Embryonic facial prominence (tissue), 1 donor: ENCODE data around the gene FIG4.
"Not testable (repeated sequence)": the region's sequence is repeated elsewhere in the genome, so short reads cannot be mapped to it uniquely, and the experiment has no call there.

Experiments
- DNase-seq: peaks from one replicate; pipeline ENCODE4 v3.0.0-alpha.2; 2016; ENCODE audit errors: extremely low spot score

The FIG4 gene

DNA sequence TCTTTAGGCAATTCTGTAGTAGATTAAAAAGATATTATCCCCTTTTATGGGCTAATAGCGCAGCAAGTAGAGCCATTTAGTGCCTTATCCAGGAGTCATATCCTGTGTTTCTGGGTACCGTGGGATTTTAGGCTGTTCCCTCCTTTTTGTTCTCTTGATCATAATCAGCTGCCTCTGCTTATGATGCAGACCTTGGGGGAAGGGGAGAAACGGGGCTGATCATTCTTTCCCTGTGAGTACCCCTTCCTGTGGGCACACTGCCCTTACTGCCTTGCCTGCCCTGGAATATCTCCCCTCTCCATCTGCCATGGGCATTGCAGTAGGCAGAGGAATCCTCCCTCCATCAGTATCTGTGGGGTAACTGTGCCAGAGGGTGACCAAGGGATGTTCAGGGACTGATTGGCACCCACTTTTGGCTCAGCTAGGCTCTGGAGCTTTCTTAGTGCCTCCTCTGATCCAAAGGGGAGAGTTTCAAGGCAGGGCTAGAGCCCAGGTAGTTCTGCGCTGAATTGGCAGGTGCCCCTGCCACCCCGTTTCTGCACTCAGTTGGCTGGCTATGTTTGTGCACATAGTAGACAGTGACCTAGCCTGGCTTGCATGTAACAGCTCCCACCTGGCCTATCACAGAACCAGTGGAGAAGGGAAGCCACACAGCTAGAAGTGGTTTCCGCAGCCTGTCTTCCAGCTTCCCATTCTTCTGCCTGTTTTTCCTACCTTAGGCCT is 103.3 kb downstream of the FIG4 start:
- DNase-seq: no peak

DNA sequence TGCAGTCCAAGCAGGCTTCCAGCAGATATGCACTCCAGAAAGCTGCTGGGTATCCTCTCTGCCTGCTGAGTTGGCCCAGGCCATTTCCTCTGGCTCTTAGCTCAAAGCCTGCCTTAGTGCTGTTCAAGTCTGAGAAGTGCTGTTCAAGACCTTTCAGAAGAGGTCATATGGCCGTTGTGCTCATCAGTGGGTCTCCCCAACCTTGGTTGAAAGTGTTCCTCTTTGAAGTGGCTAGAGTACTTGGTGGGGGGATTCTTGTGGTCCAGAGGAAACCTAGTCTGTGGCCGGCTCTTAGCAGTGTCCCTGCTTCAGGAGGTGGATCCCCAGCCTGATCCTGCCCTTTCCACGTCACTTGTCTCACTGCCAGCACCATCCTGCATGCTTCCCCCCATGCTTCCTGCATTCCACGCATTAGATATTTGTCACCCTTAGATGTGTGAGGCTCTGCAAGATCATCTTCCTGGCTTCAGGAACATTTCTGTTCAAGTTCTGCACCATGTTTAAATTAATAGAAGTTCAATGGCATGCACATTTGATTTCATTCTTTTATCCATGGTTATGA is 105.0 kb downstream of the FIG4 start:
- no peak for DNase-seq

DNA sequence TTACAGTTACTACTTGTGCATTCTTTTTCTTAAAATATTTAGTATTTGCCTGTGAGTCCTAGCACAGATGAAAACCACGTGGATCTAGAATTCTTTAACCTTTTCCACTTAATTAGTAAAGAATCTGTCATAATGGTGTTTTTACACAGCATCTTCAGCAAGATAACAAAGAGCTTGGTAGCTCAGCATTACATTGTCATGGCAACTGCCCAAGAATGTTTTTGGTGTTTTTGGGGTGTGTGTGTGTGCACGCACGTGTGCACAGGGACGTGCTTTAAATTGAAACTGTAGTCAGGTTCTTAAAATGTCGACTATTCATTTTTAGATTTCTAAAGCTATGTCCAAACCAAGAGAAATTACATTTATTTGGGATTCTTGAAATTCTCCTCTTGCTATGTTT is 108.0 kb downstream of the FIG4 start:
- no peak for DNase-seq

DNA sequence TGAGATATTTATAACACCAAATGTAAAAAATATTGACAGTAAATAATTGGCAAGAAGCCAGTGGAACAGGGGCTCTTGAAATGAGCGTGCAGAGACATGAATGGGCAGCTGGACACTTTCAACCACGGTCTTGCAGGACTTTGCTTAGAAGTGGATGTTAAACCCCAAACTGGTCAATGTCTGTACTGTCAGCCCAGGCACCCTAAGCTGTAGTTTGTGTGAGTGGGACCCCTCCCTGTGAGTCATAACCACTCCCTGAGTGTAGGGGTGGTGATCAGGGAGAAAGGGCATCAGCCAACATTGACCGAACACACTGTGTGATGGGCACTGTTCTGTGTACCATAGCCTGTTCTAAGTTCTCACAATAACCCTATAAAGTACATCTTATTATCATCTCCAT is 108.6 kb downstream of the FIG4 start:
- DNase-seq: no peak

DNA sequence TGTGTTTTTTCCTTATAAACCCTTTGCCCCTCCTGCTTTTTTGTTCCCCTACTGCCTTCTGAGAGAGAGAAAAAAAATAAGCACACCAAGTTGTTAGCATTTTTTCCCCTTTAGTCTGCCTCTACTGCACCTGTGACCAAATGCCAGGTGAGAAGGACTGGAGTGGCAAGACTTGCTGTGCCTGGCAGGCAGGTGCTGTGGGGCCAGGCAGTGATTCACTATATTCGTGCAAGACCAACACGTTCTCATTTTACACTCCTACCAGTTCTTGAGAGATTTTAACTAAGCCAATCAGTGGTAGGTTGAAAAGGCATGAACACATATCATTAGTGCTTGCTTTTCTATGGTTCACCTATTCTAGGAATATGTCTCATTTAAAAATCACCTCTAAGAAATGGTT is 109.7 kb downstream of the FIG4 start:
- no peak for DNase-seq

DNA sequence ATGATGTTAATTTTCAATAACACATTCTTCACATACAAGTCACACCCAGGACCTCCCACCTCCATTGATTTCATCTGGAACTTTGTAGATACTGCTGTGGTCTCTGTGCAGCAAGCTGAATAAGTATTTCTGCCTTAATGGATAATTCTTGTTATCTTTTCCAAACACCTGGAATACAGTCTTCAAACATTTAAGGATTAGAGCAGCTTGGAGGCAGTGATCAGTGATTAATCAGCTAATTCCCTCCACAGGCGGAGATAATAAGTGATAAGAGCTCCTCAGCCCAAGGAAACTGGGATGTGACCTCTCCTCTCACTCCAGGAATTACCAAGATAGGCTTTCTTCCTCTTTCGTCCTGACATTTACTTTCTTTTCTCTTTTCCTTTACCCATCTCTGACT is 110.7 kb downstream of the FIG4 start:
- no peak for DNase-seq

DNA sequence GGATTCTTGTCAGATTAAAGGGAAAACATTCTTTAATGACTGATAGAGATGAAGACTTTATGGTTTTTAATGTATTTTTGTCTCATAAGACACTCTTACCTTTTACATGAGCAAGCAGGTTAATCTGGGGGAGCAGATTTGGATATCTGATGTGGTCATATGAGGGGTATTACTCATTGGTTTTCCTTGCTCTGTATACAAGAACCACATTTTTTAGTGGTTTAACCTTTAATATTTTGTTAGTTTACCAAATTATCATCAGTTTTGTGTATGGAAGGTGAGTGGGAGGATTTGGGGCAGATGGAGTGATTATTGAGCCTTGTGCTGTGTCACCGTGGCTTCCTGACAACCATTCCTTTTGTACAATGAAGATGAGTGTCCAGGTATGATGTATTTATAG is 112.9 kb downstream of the FIG4 start:
- no peak for DNase-seq

DNA sequence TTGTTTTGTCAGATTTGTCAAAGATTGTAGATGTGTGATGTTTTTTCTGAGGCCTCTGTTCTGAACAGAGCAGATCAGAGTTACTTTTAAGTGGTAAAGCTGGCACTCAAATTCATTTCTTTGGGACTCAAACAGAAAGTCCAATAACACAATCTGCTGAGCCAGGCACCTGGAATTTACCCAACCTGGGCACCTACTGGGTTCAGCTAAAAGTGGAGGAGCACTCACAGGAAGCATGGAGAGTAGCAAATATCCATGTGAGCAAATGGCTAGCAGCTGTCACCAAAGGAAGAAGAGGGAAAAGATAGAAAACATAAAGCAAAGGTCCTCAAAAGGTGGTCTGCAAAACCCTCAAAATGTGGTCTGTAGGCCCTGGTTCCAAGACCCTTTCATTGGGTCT is 116.8 kb downstream of the FIG4 start:
- no peak for DNase-seq

DNA sequence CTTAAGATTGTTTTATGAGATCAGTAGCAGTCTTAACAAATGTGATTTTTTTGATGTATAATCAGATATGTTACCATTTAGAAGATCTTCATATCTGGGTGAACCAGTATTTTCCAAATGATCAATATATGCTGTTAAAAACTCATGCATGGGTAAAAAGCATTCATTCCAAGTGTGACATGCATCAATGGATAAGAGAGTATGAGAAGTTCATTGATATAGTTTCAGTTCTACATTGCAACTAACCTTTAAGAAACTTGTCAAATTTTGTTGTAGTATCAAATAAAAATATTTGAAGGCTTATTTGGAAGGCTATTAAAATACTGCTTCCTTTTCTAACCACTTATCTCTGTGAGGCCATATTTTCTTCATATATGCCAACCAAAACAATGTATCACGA is 117.7 kb downstream of the FIG4 start:
- DNase-seq: no peak

DNA sequence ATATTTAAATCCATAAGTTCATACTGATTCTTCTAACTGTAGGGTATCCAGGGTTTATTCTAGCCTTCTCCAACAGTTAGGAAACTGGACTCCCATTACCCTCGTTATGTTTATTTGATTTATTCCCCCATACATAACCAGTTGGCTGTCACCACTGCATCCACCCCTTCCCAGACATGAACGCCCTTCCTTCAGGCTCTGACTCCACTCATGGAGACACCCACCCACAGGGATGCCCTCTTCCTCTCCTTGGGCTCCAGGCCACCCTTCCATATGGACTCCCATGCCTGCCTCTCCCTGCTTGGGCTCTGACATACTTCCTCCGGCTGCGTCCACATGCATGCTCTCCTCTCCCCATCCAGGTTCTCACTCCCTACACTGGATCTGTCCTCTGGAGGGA is 124.0 kb downstream of the FIG4 start:
- no peak for DNase-seq

DNA sequence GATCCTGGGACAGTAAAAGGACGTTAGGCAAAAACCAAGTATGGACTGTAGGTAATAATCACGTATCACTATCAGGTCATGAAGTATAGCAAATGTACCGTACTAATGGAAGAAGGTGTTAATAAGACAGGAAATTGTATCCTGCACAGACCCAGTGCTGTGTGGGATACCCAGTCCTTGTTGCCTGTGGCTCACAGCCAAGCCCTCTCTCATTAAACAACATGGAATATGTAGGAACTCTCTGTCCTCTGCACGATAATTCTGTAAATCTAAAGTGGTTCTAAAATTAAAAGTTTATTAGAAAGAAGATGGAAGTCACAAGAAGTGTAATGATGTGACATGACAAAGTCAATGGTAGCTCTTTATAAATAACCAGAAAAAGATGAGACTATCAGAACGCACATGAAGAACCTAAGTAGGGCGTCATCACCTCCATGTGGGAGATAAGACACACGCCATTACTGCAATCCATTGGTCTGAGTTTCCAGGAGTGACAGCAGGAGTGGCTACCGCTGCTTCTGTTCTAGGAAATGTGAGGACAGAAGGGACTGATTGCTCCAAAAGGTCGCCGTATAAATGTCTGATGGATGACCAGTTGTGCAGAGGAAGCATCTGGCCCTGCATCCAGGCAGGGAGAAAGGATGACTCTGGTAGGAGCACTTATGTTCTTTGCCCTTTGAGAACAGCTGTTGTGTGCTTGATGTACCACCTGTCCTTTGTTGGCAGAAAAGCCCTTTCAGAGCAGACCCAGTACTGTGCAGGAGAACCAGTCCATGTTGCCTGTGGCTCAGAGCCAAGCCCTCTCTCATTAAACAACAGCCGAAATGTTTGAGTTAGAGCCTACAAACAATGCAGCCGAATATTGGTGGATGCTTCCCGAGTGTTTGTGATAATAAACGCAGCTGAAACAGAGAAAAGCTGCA is 125.6 kb downstream of the FIG4 start:
- no peak for DNase-seq

DNA sequence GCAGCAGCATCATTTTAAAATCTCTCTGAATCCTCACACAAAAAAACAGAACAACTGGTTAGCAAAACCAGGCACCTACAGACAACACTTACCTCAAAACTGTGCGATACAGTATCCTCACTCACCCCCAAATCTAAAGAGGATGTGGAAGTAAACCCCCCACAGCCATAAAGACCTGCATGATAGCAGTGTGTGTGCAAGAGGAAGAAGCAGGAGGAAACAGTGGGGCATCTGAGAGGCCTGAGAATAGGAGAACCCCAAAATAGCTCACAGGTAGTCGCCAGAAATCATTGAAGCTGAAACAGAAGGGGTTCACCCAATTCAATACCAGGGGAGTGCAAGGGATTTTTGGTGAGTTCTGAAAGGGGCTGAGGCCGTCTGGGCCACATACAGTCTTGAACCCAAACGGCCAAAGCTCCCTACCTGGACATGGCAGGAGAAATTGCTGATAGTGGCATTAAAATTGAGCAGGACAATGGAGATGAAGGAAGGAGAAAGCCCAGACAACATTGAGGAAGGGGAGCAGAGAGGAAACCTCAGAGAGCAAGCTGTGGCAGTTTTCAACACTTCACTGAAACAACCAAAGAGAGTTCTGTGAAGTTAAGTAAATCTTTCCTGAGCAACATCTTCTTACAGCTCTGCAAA is 129.7 kb downstream of the FIG4 start:
- DNase-seq: no peak

DNA sequence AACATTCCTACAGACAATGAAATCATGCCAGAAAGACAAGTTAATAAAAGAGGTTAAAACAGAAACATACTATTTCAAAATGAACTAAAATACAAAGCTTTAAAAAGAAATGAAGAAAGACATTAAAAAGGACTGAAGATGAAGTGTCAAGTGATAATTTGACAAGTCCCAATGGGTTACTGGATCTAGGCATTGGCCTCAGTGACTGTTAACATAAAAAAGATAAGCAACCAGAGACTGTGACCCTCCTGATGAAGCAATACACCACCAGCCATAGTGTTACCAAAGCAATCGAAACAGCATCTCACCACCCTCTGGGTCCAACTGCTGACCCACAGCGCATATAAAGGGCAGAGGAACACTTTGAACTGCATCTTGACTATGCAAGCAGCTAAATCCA is 130.3 kb downstream of the FIG4 start:
- no peak for DNase-seq

DNA sequence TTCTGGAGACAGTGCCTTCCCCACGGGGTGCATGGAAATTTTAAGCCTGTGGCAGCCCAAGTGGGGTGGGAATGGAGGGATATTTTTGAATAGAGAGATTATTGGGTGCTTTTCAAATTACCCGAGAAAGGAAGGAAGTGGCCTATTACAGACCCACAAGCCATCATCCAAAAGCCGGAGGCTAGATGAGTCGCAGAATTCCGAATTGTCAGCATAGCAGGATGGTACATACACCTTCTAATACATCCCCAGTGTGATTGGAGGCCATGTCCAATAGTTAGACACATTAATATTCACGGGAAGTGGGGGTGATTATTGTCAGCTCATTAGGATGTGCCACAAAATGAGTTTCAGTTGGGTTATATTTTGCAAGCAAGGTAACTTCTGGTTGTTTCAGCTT is 133.0 kb downstream of the FIG4 start:
- DNase-seq: no peak

DNA sequence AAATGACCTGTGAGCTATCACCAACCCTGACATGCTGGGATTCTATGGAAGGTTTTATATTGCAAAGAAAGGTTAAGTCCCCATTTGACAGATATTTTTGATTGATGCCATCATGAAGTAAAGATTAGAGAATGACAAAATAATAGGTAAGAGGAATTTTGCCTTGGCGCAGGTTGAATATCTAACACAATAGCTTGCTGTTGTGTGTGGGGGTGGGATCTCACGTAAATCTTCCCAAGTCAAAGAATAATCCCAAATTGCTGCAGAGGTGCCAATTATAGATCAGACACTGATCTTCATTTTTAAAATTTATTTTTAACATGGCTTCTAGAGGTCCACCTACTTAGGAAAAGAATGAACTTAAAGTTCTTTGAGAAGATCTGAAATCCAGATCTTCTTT is 135.5 kb downstream of the FIG4 start:
- DNase-seq: no peak

DNA sequence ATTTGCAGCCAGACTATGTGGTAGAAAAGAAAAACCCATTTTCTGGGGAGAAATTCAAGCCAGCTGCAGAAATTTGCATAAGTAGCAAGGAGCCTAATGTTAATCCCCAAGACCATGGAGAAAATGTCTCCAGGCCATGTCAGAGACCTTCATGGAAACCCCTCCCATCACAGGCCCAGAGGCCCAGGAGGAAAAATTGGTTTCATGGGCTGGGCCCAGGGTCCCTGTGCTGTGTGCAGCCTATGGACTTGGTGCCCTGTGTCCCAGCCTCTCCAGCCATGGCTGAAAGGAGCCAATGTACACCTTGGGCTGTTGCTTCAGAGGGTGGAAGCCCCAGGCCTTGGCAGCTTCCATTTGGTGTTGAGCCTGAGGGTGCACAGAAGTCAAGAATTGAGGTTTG is 140.3 kb downstream of the FIG4 start:
- not testable (repeated sequence) for DNase-seq

DNA sequence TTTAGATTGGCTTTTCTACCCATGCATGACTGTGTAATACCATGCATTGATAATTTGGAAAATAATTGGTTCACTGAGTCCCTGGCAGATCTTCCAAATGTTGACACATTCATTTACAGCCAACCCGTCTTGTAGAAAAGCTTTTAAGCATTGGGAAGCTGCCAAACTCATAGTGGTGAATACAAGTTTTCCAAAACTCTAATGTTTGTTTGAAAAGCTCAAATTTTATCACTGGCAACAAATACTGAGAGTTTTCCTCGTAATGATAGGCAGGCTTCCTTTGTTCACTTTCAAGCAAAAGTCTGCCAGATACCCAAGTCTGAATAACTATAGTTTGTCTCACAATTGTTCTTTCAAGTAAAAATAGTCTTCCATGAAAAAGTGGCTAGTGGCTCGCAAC is 143.0 kb downstream of the FIG4 start:
- no peak for DNase-seq

DNA sequence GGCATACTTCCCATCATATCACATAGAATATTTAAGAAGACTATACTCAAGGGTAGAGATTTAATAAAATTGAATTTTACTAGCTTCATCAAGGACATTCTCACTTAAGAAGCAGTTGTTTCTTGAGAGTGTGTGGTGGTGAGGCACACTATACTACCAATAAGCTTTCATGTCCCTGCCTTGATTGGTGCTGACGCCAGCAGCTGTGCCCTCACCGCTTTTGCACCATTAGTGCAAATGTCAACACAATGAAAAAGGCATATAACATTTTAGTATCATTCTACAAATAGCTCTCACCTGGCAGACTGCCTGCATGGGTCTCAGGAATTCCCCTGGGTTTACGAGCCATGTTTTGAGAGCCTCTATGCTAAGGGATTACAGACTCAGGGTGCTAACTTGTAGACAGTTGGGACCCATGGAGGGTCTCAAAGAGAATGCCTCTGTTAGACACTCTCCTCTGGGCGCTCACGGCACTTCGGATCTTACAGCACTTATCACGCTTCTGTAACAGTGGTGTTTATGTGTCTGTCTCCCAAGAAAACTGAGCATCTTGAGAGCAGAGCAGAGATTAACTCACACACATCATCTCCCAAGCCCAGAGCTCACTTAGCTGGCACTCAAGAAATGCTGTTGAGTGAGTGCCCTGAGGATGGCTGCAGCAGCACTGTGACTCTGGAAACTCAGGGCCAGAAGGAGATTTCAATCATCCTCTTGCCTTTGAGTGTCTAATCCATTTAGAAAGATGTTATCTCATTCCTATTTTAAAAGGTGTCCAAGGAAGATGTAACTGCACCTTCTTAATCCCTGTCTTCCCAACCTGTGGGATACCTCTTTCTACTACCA is 143.7 kb downstream of the FIG4 start:
- DNase-seq: no peak

DNA sequence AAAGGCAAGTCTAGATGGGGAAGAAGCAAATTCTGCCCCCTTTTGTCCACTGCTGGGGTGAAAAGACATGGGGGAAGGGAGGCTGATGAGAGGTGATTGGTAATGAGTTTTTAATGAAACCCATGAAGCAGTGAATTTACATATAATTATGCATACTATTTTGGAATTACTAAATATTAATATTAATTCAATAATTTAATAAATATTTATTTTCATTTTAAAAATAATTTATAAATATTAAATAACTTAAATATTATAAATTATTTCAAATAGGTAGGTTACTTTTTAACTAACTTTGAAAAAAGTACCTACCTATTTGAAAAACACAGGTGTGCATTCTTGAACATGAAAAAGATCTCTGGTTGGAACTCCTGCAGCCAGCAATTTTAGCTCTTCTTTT is 148.9 kb downstream of the FIG4 start:
- no peak for DNase-seq

DNA sequence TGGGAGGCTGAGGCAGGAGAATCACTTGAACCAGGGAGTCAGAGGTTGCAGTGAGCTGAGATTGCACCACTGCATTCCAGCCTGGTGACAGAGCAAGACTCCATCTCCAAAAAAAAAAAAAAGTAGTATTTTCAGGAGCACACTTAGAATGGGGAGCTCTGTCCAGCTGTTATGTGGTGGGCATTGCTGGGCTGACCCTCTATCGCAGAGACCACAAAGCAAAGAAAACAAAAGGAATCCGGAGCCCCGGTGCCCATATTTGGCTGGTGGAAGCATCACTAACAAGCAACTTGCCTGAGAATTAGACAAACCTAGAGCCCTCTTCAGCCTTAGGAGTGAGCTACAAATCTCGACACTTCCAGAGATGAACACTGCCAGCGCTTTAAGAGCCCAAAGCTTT is 149.7 kb downstream of the FIG4 start:
- DNase-seq: no peak

DNA sequence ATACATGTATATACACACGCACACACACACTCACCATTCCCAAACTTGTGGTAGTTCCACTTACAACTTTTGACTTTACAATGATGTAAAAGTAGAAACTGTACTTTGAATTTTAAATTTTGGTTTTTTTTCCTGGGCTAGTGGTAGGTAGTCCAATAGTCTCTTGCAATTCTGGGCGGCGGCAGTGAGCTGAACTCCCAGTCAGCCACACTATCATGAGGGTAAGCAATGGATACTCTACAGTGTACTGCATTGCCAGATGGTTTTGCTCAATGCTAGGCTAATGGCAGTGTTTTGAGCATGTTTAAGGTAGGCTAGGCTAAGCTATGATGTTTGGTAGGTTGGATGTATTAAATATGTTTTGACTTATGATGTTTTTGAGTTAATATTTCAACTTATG is 150.8 kb downstream of the FIG4 start:
- DNase-seq: no peak

DNA sequence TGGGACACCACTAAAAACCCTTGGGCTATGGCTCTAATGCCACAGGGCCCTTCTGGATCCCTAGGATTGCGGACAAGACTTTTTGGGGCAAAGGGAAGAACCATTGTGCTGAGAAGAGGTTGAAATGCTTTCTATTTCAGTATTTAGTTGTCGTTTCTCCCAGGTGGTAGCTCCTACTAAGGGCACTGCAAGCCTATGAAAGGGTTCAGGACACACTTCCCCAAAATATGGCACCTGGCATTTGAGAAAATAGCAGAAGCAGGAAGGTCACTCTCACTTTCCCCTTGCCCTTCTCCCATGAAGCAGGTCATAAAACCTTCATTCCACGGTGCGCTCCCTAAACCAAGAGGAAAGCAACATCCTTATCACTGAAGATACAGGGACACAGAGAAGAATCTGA is 161.6 kb downstream of the FIG4 start:
- no peak for DNase-seq
